ENCODE measurements around the gene ZNF507. TPM values are rescaled to one million over a fixed set of nuclear protein-coding genes. Genes with fewer than 3 reads are reported as not detected.

The ZNF507 gene
- polyA plus RNA-seq, 1 donor (not counting 4 experiments of a cell fraction or from before 2014, with no cell fraction given) = 10.2 TPM

DNA sequence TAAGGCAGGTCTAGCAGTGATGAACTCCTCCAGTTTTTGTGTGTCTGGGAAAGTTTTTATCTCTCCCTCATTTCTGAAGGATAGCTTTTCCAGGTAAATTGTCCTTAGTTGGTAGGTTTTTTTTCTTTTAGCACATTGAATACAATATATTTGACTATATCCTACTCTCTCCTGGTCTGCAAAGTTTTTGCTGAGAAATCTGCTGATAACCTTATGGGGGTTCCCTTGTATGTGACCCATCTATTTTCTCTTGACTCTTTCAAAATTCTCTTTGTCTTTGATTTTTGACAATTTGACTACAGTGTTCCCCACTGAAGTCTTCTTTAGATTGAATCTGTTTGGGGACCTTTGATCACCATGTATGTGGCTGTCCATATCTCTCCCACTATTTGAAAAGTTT lies 42.6 kb upstream of the ZNF507 start:
- no peaks in the 10 kb centered on the region for H4K20me1 ChIP-seq (ENCODE audit: control insufficient read depth, extremely low read depth, insufficient read depth, low read length)
- no peaks in the 10 kb centered on the region for H3K9me1 ChIP-seq (ENCODE audit: control insufficient read depth, extremely low read depth, insufficient read depth, low read length)
- H3K9ac ChIP-seq (ENCODE audit: control insufficient read depth, extremely low read depth, insufficient read depth, low read length) = no peak overlapping the region
- no peak for FAIRE-seq
- H3K4me3 ChIP-seq (ENCODE audit: control insufficient read depth in 2 of 3, extremely low read depth in 1 of 3, insufficient read depth in 2 of 3, low read depth in 1 of 3, low read length in 3 of 3) = no peak overlapping the region
- no peaks in the 10 kb centered on the region for H3K4me1 ChIP-seq (ENCODE audit: control insufficient read depth, extremely low read depth, insufficient read depth, low read length)
- no peak for DNase-seq (ENCODE audit: low read depth, low spot score)
- H3K27ac ChIP-seq (ENCODE audit: control insufficient read depth, insufficient read depth, low read length) = no peak overlapping the region
- H2AFZ ChIP-seq (ENCODE audit: control insufficient read depth, low read length) = no peak overlapping the region
- no peaks in the 10 kb centered on the region for H3K27me3 ChIP-seq (ENCODE audit: control insufficient read depth, extremely low read depth, insufficient read depth, low read length)
- H3K79me2 ChIP-seq (ENCODE audit: control insufficient read depth, insufficient read depth, low read length) = no peaks in the 10 kb centered on the region
- TF ChIP-seq, protein P1, sequence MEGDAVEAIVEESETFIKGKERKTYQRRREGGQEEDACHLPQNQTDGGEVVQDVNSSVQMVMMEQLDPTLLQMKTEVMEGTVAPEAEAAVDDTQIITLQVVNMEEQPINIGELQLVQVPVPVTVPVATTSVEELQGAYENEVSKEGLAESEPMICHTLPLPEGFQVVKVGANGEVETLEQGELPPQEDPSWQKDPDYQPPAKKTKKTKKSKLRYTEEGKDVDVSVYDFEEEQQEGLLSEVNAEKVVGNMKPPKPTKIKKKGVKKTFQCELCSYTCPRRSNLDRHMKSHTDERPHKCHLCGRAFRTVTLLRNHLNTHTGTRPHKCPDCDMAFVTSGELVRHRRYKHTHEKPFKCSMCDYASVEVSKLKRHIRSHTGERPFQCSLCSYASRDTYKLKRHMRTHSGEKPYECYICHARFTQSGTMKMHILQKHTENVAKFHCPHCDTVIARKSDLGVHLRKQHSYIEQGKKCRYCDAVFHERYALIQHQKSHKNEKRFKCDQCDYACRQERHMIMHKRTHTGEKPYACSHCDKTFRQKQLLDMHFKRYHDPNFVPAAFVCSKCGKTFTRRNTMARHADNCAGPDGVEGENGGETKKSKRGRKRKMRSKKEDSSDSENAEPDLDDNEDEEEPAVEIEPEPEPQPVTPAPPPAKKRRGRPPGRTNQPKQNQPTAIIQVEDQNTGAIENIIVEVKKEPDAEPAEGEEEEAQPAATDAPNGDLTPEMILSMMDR (optimal IDR thresholded peaks at IDR 0.05 in 1 of 3, IDR thresholded peaks at IDR 0.05 in 1 of 3, conservative IDR thresholded peaks at IDR 0.05 in 1 of 3; ENCODE audit: extremely low read depth in 1 of 3, insufficient read depth in 2 of 3, low read length in 3 of 3) = no peak
- TF ChIP-seq EZH2 (IDR thresholded peaks at IDR 0.05; ENCODE audit: low read length) = no peak
- H3K9me3 ChIP-seq (ENCODE audit: control insufficient read depth, low read depth, low read length) = no peaks in the 10 kb centered on the region
- dilution Hi-C loops (cut with MboI; ENCODE audit: extremely low pct_ligation_motif_present, low sequenced_read_pairs) = no loop called here
- H3K4me2 ChIP-seq (ENCODE audit: control insufficient read depth, extremely low read depth, insufficient read depth, low read depth, low read length) = no peak overlapping the region
- no peaks in the 10 kb centered on the region for H3K36me3 ChIP-seq (ENCODE audit: control insufficient read depth in 2 of 2, extremely low read depth in 1 of 2, insufficient read depth in 2 of 2, low read length in 2 of 2)

DNA sequence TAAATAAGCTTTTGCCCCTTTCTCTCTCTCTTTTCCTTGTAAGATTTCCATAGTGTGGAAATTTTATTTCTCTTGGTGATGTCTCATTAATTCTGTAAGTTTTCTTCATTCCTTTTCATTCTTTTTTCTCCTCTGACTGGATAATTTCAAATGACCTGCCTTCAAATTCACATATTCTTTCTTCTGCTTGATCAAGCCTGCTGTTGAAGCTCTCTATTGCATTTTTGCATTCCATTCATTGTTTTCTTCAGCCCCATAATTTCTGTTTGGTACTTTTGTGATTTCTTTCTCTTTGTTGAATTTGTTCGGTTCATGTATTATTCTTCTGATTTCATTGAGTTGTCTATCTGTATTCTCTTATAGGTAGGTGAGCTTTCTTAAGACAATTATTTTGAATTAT lies 42.2 kb upstream of the ZNF507 start:
- Histone ChIP-seq H3K27ac (ENCODE audit: control insufficient read depth, insufficient read depth, low read length) (no peak overlapping the region), H3K4me2 (ENCODE audit: control insufficient read depth, extremely low read depth, insufficient read depth, low read depth, low read length) (no peak overlapping the region), H3K4me3 (ENCODE audit: control insufficient read depth in 2 of 3, extremely low read depth in 1 of 3, insufficient read depth in 2 of 3, low read depth in 1 of 3, low read length in 3 of 3) (no peak overlapping the region), H3K9ac (ENCODE audit: control insufficient read depth, extremely low read depth, insufficient read depth, low read length) (no peak overlapping the region), H3K9me3 (ENCODE audit: control insufficient read depth, low read depth, low read length) (no peaks in the 10 kb centered on the region), H3K4me1 (ENCODE audit: control insufficient read depth, extremely low read depth, insufficient read depth, low read length) (no peaks in the 10 kb centered on the region), H3K79me2 (ENCODE audit: control insufficient read depth, insufficient read depth, low read length) (no peaks in the 10 kb centered on the region), H3K9me1 (ENCODE audit: control insufficient read depth, extremely low read depth, insufficient read depth, low read length) (no peaks in the 10 kb centered on the region), H2AFZ (ENCODE audit: control insufficient read depth, low read length) (no peak overlapping the region), H3K27me3 (ENCODE audit: control insufficient read depth, extremely low read depth, insufficient read depth, low read length) (no peaks in the 10 kb centered on the region), H4K20me1 (ENCODE audit: control insufficient read depth, extremely low read depth, insufficient read depth, low read length) (no peaks in the 10 kb centered on the region), H3K36me3 (ENCODE audit: control insufficient read depth in 2 of 2, extremely low read depth in 1 of 2, insufficient read depth in 2 of 2, low read length in 2 of 2) (no peaks in the 10 kb centered on the region)
- FAIRE-seq (no peak), DNase-seq (ENCODE audit: low read depth, low spot score) (no peak)
- dilution Hi-C loops (cut with MboI; ENCODE audit: extremely low pct_ligation_motif_present, low sequenced_read_pairs) = no loop called here
- TF ChIP-seq EZH2 (IDR thresholded peaks at IDR 0.05; ENCODE audit: low read length) = no peak
- TF ChIP-seq, protein P1 (optimal IDR thresholded peaks at IDR 0.05 in 1 of 3, IDR thresholded peaks at IDR 0.05 in 1 of 3, conservative IDR thresholded peaks at IDR 0.05 in 1 of 3; ENCODE audit: extremely low read depth in 1 of 3, insufficient read depth in 2 of 3, low read length in 3 of 3) = no peak

Measured in keratinocyte (primary cell).